Spleen (tissue), 7 donors: ENCODE results near the gene IGFBP7.

Experiments
- CTCF ChIP-seq, 11 experiments: fragments of 200-600 bp in 7 of 11; fragments of 450-650 bp in 4 of 11; sonication (generic) in 4 of 11; IDR thresholded peaks in 8 of 11; conservative IDR thresholded peaks in 3 of 11; 1 replicate in 7 of 11; 2 replicates in 4 of 11; pipeline versions ENCODE4 v1.4.0 to v1.8.0; 2016 to 2021; ENCODE audit warnings: antibody characterized with exemption in 11 of 11, inconsistent platforms in 4 of 11, mild to moderate bottlenecking in 1 of 11
- POLR2A ChIP-seq, 3 donors: fragments of 450-650 bp; IDR thresholded peaks; one replicate each; pipeline ENCODE4 v1.5.1; 2017; ENCODE audit warnings: antibody characterized with exemption in 3 of 3, mild to moderate bottlenecking in 1 of 3
- donor health status: DM: no; HTN: no; CAD: no; lungs with moderate emphysema.
- donor health status: DM: no; HTN: no; CAD: no.
- donor health status: DM: no; HTN: no; CAD: no.

- TF ChIP-seq CTCF (IDR thresholded peaks at IDR 0.05 in 8 of 11, conservative IDR thresholded peaks at IDR 0.05 in 3 of 11) (no peak), POLR2A (IDR thresholded peaks at IDR 0.05) (no peak)
These were observed 59.1 kb downstream of the IGFBP7 start for GRCh38 chr4:57051095-57051494.
